ENCODE results near the gene NSMCE3. TPM values are rescaled to one million over a fixed set of nuclear protein-coding genes. Genes with fewer than 3 reads are reported as not detected.
"Not testable (repeated sequence)": the region's sequence is repeated elsewhere in the genome, so short reads cannot be mapped to it uniquely, and the experiment has no call there.

The NSMCE3 gene
- total RNA-seq, 1 experiment from 2014 or later, result 10.9 TPM

GRCh38 chr15:29270169-29270955 lies 740 bp upstream of the NSMCE3 start:
- DNase-seq (ENCODE audit: low read depth), result no peak

- peak; percentile 33 for DNase-seq (ENCODE audit: low read depth)
These were observed 727 bp downstream of the NSMCE3 start for GRCh38 chr15:29268706-29269484.

- no peak for DNase-seq (ENCODE audit: low read depth)
These were observed 3.5 kb downstream of the NSMCE3 start for GRCh38 chr15:29266052-29266582.

DNA sequence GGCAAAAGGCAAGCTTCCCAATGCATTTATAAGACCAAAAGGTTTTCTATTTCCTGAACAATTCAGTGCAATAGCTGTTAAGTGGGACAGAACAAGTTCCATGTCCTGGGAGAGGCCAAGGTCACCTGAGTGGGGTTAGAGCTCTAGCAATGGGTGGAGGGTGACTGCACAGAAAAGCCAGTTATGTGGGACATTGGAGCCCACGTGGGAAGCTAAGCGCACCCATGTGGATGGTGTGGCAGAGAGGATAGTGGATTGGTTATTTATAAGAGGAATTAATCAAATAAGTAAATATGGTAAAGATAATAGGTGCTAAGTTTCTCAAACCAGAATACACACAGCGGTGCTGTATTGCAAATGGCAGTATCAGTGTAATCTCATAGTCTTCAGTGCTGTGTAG lies 6.3 kb downstream of the NSMCE3 start:
- DNase-seq (ENCODE audit: low read depth), result no peak

DNA sequence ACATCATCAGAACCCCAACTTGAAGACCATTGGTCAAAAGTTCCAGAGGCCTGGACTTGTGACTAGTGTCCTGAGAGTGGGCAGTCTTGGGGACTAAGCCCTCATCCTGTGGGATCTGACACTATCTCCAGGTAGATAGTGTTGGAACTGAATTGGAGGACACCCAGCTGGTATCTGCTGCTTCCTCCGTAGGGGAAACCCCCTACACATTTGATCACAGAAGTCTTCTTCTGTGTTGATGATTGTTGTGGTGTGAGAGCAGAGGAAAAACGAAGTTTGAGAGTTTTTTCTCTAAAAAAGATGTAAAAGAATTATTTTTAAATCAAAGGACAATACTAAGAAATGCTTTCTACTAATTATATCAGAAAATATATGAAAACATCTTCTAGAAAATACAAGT lies 6.9 kb downstream of the NSMCE3 start:
- DNase-seq (ENCODE audit: low read depth), result no peak

DNA sequence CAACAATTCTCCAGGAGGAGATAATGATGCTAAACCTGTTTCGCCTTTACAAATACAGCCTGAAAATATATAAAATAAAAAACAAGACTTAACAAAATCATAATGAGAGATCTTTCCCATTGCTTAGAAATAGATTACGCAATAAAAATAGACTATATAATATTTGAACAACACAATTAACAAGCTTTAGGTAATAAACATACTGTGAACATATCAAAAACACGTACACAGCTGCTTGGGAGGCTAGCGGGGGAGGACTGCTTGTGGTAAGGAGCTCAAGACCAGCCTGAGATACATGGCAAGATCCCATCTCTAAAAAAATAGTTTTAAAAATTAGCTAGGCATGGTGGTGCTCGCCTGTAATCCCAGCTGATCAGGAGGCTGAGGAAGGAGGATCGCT lies 8.7 kb downstream of the NSMCE3 start:
- no peak for DNase-seq (ENCODE audit: low read depth)

- DNase-seq (ENCODE audit: low read depth), result no peak
These were observed 10.4 kb downstream of the NSMCE3 start for GRCh38 chr15:29259233-29259632.

DNA sequence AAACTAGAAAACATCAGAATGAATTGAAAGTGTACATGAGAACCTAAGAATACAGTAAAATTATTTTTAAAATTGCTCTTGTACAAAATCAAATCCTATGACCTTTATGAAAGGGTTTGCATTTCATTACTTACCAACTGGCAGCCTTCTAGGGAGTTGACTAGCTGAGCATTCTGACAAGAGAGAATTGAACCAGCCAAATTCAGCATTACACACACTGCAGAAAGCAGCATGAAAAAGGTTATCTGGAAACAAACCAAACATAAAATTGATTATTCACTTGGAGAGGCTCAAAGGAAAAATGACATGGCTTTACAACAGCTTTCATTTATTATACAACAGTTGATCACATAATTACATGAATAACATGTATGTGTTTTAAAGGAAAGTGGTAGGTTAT lies 17.4 kb downstream of the NSMCE3 start:
- no peak for DNase-seq (ENCODE audit: low read depth)

- DNase-seq (ENCODE audit: low read depth), result no peak
These were observed 25.1 kb downstream of the NSMCE3 start for GRCh38 chr15:29244544-29244943.

DNA sequence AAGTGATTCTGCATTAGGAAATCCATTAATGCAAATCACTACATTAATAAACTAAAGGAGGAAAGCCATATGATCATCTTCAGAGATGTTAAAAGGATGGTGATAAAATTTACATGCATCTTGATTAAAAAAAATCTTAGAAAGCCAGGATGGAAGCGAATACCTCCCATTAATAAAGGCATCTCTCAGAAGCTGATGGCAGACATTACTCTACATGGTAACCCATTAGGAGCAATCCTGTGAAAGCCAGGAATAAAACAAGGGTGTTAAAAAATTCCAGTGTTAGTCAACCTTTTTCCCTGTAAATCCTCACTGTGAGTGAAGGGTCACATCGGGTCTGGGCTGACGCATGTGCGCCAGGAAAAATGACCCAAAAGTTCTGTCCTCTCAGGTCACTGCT lies 25.5 kb downstream of the NSMCE3 start:
- no peak for DNase-seq (ENCODE audit: low read depth)

DNA sequence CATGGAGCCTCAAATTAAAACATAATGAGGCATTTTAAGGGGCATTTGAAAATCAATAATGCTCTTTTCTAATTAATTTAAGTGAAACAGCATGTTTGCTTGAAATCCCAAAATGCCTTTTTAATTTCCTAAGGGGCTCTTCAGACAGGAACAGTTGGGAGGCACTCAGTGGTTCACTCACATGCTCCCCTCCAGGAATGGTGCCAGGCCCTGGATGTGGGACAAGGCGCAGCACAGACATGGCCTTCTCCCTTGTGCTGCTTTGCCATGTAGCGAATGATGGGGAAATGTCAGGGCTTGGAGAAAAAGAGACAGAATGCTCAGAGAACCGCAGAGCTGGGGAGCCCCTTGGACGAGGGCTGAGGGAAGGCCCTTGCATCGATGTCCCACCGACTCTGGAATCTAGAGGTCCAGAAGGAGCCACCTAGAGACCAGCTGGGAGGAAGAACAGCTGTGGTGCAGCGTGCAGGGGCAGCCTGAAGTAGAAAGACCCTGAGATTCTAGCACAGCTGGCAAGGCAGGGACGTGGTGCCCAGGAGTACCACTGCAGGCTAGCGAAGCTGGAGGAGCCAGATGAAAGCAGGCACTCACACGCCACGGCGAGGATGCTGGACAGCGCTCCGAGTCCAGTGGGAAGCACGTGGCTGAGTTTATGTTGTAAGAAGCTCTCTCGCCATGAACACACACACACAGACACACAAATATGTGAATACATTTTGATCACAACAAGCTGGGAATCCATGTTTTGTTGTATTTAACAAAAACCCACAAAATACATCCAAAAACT lies 27.0 kb downstream of the NSMCE3 start:
- DNase-seq (ENCODE audit: low read depth), result no peak

DNA sequence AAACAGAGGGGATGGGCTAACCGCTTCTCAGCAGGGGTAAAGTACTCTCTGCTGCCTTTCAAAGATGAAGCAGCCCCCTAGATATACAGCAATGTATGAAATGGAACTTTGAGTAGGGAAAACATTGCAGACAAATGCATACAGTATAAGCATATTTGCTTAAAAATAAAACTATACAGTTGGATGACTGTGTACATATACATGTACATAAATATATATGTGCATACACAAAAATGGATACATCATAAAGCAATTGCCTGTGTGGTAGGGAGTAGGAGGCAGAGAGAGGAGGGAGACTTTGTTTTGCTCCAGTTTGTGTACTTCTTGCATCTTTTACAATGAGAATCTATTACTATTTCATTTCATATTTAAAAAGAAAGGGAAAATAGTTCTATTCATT lies 28.4 kb downstream of the NSMCE3 start:
- no peak for DNase-seq (ENCODE audit: low read depth)

- no peak for DNase-seq (ENCODE audit: low read depth)
These were observed 30.2 kb downstream of the NSMCE3 start for GRCh38 chr15:29239395-29239794.

DNA sequence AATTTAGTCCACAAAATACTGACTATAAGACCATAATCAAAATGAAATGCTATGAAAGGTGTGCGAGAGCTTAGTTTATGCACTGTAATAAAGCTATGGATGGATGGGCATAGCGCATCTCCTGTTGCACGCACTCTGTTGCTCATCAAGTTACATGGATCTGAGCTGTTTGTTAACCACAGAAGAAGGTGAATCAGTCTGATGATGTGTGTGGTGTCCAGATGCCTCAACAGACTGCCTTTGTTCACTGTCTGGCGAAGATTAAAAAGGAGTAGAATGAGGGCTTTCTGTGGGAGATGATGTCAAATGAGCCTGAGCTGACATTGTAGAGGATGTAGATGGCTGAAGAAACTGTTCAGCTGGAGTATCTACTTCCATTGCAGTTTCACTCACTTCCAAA lies 36.1 kb downstream of the NSMCE3 start:
- peak; percentile 41 for DNase-seq (ENCODE audit: low read depth)

- peak; percentile 15 for DNase-seq (ENCODE audit: low read depth)
These were observed 43.0 kb downstream of the NSMCE3 start for GRCh38 chr15:29226436-29227208.

- DNase-seq (ENCODE audit: low read depth), result no peak
These were observed 43.9 kb downstream of the NSMCE3 start for GRCh38 chr15:29225534-29226234.

GRCh38 chr15:29224987-29225363 lies 44.6 kb downstream of the NSMCE3 start:
- not testable (repeated sequence) for DNase-seq (ENCODE audit: low read depth)

- not testable (repeated sequence) for DNase-seq (ENCODE audit: low read depth)
These were observed 45.2 kb downstream of the NSMCE3 start for GRCh38 chr15:29224235-29224986.

- DNase-seq (ENCODE audit: low read depth), result no peak
These were observed 46.0 kb downstream of the NSMCE3 start for GRCh38 chr15:29223640-29224039.
